ENCODE results near the gene CACNA2D1.

The CACNA2D1 gene

DNA sequence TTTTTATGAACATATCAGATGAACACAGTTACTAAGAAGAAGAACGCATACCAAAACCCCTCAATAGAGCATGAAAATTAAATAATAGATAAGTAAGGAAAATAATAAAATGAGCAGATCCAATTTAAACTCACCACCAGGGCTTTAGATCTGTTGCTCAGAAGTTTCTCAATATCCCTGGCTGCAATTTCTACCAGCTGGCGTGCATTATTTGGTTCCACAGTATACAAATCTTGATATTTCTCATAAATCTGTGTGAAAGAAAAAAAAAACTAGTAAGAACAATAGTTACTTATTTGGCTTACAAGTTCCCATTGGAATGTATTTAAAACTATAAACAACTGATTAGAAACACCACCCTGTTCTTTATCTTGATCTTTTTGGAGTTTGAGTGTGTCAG lies 108.6 kb downstream of the CACNA2D1 start:
- DNase-seq: no peak

DNA sequence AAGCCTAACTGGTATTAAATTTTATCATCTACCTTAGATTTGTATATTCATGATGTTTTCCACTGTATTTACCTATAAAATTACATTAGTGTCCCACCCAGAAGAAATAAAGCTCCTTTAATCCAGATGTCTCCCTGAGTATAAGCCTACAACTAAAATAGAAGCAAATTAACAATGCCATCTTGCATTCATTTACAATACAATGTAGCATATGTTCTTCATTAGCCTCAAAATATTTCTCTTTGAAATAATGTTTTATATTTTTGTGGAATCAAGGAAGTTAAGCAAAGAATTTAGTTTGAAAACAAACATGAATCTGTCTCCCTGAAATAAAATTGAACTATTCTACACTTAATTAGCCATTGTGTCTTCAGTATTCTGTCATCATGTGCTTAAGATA lies 112.3 kb downstream of the CACNA2D1 start:
- DNase-seq: no peak

DNA sequence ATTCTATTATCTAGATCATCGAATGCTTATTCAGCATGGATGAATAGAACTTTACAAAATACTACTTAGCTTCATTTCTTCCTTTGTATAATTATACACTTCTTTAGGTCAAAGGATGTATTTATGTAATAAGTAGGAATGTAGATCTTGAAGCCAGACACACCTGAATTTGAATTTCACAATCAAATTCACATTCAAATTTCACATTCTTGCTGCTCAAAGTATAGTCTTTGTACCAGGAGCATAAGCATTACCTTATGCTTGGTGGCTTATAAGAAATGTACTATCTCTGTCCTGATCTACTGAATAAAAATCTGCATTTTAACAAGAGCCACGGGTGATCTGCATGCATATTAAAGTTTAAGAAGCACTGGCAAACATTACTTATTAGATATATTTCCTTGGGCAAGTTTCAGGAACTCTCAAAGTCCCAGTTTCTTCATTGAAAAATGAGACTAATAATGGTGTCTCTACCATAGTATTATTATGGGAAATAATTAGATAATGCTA lies 112.8 kb downstream of the CACNA2D1 start:
- no peak for DNase-seq

GRCh38 chr7:82327898-82328297 lies 115.7 kb downstream of the CACNA2D1 start:
- no peak for DNase-seq

GRCh38 chr7:82325416-82325815 lies 118.2 kb downstream of the CACNA2D1 start:
- DNase-seq: no peak

DNA sequence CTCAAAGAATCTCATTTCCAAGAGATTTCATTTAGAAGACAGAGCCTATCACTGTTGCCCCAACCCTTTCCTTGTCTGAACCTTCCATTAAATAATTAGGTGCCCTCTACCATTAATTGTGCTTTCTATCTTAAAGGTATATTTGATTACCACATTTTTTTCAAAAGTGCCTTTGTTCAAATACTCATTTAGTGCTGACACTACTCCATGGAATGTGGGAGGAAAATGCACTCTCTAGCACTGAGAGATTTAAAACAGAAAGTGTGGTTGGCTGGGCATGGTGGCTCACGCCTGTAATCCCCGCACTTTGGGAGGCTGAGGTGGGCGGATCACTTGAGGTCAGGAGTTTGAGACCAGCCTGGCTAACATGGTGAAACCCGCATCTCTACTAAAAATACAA lies 119.8 kb downstream of the CACNA2D1 start:
- no peak for DNase-seq

- peak; percentile 85 to 97 for DNase-seq
Observed at GRCh38 chr7:82319674-82320118, 123.9 kb downstream of the CACNA2D1 start.

GRCh38 chr7:82318786-82319185 lies 124.8 kb downstream of the CACNA2D1 start:
- DNase-seq: peak in 1 of 2 experiments; percentile 5

- no peak for DNase-seq
Observed at GRCh38 chr7:82317760-82318159, 125.8 kb downstream of the CACNA2D1 start.

DNA sequence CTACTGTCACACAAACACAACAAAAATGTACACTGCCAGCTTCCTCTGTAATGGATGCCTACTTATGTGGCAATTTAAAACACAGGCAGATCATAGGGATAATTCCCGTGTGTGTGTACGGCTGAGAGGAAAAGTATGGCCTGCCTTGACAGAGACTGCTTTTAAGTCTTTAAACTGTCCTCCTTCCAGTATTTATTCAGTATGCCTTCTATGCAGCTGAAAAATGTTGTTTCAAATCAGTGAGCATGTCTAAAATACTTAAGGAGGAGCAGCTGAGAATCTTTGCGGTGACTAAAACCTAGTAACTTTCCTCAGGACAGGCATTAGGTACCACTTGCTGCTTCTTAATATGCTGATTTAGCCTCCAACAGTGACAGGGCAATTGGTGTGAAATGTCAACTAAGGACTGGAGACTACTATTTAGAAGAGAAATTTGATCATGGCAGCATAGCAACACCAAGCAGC lies 126.3 kb downstream of the CACNA2D1 start:
- no peak for DNase-seq

- DNase-seq: no peak
Observed at GRCh38 chr7:82313269-82313668, 130.3 kb downstream of the CACNA2D1 start.

- DNase-seq: no peak
Observed at GRCh38 chr7:82312646-82313045, 130.9 kb downstream of the CACNA2D1 start.

DNA sequence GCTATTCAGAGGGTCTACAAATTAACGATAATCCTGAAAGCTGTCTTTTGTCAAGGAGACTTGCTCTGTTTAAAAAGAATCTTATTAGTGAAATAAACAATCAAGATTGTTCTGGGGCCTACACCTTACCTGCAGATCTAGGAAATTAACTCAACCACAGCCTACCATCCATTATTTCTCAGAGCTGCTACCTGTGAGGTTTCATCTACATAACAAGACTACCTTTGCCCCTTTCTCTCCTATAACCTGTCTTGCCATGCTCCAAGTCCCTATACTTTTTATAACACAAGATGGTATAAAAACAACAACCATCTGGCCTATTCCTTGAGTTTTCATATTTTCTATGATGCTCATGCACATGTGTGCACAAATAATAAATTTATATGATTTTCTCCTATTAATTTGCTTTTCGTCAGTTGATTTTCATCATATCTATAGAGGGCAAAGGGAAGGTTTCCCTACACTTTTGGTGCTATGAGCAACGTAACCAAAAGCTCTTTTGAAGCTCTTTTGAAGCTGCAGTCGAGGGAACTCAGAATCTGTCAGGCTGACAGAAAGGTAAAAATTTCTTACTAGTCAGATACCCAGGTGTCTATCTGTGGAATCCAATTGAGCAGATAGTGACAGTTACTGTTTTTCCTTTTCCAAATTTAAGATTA lies 138.1 kb downstream of the CACNA2D1 start:
- no peak for DNase-seq

DNA sequence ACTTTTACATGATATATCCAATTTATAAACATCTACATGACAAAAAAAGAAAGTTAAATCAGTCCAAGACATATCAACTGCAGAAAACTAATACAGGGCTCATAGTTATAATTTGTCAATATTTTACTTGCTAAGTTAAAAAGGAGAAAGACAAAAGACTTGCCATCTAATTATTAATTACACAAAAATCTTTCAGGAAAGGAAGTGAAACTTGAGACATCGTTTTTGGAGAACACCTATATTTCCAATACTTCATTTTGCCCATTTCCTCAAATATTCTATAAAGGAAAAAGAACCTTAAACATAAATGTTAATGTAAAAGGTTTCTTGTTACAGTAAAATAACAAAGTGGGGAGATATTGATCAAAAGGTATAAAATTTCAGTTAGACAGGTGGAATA lies 148.7 kb downstream of the CACNA2D1 start:
- no peak for DNase-seq

- no peak for DNase-seq
Observed at GRCh38 chr7:82294382-82294784, 149.2 kb downstream of the CACNA2D1 start.

GRCh38 chr7:82293467-82293866 lies 150.1 kb downstream of the CACNA2D1 start:
- DNase-seq: no peak

- no peak for DNase-seq
Observed at GRCh38 chr7:82291931-82292330, 151.6 kb downstream of the CACNA2D1 start.

DNA sequence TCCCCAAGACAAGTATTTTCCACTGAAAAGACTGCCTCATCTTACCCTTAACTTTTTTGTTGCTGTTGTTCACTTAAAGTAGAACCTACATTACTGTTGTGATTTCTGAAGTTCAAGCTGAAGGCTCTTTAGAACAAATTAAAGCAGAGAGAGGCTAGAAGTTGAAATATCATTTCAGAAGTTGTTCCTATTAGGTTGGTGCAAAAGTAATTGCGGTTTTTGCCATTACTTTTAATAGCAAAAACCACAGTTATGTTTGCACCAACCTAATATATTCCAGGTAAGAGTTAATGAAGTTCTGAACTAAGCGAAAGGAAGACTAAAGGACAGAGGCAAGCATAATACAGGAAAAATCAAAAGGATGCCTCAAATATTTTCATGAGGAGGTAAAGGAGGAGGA lies 153.7 kb downstream of the CACNA2D1 start:
- DNase-seq: no peak

GRCh38 chr7:82289152-82289535 lies 154.4 kb downstream of the CACNA2D1 start:
- DNase-seq: no peak

DNA sequence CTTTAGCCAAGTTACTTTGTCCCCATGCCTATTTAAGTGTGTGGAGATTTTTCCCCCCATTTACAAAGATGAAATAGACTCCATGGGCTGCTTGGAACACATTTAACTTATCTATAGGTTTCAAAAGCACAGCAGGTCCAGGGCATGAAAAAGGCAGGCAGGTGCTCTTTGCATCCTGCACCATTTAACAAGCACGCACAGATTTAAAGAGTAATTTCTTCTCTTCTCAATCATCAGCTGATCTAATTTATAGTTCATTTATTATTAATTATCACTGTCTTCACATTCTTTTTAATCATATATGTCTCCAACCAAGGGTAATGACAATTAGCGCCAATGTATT lies 156.8 kb downstream of the CACNA2D1 start:
- DNase-seq: no peak

DNA sequence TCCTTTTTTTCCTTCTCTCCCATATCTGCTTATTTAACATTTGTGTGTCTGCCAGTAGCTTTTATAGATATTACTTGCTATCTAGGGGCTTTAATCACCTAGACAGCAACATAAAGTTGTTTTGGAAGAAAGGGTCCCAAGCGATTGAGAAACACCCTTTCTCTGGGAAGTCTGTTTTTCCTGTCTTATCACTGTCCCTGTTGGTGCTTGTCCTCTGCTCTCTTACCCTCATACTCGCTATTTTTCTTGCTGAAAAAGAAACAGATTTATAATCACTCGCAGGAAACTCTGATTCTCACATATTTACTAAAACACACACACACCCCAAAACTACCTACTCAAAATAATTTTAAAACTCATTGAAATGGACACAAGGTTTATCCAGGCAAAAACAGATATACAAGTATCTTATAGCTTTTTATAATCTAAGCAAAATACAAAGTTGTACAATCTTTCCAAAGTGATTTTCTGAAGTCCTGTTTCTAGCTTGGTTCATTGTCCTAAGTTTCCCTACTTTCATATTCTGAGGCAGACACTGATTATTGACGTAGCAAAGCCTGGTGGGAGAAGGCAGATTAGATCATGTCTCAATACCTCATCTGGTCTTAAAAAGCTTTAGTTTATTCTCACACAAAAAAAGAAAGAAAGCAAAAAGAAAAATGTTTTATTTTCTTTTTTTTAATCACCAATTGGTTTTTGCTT lies 157.3 kb downstream of the CACNA2D1 start:
- DNase-seq: no peak

DNA sequence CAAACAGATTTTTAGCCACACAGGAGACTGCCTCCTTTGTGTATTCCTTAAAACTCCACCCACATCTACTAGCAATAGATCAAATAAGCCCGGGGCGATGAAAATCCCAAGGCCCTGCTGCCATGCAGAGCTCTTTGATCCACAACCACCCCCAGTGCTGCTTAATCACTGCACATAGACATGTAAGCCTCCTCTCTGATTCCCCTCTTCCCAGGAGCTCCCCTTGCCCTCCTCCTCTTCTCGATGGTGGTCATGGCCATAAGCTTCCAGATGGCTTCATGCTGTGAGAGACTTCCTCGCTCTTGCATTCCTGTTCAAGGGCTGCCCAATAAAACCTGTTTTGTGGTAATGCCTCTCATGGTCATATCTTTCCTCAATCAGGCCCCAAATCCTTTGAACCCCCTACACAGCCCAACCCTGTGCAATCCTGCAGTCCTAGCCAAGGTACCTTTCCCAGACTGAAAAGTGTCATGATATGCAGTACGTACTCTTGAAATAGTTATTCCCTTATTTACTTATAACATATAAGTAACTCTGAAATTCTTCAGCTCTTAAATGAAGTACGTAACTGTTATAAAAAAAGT lies 158.5 kb downstream of the CACNA2D1 start:
- no peak for DNase-seq

DNA sequence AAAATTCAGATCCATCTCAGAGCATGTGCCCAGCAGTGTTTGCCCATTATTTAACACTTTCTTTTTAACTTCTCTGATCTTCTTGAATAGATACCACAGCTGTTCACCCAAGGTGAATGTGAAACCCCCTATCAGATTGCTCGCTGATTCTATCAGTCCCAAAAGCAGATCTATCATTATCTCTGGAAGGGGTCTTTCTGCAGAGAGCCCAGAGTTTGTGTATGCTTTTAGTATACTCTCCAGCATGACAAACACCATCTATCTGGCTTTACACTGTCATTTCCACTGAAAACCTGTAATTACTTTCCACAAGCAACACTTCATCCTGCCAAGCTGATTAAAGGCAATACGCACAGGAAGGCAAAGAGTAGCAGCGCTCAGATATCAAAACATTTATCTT lies 168.2 kb downstream of the CACNA2D1 start:
- DNase-seq: no peak

GRCh38 chr7:82274681-82275080 lies 168.9 kb downstream of the CACNA2D1 start:
- no peak for DNase-seq
